IPS-NIHi7 (cell line): ENCODE measurements around the gene TPM1.
"Not testable (repeated sequence)": the region's sequence is repeated elsewhere in the genome, so short reads cannot be mapped to it uniquely, and the experiment has no call there.

Experiments
- DNase-seq: peaks from one replicate; pipeline ENCODE4 v3.0.0; 2012; ENCODE audit warnings: mixed read lengths; ENCODE audit errors: extremely low spot score

The TPM1 gene

DNA sequence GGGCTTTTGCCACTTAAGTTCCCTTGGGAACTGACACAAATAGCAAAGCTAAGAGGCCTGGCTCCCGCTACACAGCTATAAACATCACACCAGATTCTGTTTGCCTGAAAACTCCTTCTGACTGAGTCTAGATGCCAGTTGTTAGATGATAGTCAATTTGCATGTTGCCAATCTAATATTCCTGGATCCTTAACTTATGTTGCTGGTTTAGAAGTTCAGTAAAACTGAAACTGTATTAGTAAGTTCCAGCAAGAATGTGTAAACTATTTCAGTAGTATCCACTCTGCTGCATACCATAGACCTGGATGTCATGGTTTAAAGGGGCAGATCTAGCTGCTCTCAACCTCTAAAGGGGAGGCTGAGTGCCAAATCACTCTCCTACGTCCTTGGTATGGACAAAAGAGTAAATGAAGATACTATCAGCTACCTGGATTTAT is 52.0 kb downstream of the TPM1 start:
- no peak for DNase-seq

DNA sequence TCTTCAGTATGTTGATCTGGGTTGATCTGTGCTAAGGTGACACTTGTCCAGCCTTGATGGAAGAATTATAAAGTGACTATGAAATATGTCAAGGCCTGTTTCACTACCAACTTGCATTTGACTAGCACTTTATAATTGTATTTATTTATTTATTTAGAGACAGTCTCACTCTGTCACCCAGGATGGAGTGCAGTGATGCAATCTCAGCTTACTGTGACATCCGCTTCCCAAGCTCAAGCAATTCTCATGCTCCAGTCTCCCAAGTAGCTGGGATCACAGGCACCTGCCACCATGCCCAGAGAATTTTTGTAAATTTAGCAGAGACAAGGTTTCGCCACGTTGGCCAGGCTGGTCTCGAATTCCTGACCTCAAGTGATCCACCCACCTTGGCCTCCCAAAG is 53.6 kb downstream of the TPM1 start:
- DNase-seq = no peak

DNA sequence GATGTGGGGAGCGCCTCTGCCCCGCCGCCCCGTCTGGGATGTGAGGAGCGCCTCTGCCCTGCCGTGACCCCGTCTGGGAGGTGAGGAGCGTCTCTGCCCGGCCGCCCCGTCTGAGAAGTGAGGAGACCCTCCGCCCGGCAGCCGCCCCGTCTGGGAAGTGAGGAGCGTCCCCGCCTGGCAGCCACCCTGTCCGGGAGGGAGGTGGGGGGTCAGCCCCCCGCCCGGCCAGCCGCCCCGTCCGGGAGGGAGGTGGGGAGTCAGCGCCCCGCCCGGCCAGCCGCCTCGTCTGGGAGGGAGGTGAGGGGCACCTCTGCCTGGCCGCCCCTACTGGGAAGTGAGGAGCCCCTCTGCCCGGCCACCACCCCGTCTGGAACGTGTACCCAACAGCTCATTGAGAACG is 56.4 kb downstream of the TPM1 start:
- not testable (repeated sequence) for DNase-seq

- DNase-seq = not testable (repeated sequence)
Observed at GRCh38 chr15:63099581-63099980, 57.0 kb downstream of the TPM1 start.

DNA sequence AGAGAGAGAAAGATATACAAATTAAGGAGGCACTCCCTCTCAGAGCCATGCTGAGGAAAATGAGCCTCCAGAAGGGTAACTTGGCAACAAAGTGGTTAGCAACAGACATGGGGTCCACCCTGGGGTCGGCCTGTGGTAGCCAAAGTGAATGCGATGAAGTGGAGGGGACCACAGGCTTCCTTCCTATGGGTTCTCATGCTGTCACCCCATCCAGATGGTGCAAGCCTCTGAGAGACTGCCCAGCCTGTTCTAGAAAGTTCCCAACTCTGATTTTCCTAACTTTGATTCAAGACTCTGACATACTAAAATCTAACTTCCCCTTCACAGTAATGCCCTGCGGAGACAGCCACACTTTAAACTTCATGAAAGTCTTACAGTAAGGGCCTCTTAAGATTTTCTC is 60.9 kb downstream of the TPM1 start:
- DNase-seq = no peak

DNA sequence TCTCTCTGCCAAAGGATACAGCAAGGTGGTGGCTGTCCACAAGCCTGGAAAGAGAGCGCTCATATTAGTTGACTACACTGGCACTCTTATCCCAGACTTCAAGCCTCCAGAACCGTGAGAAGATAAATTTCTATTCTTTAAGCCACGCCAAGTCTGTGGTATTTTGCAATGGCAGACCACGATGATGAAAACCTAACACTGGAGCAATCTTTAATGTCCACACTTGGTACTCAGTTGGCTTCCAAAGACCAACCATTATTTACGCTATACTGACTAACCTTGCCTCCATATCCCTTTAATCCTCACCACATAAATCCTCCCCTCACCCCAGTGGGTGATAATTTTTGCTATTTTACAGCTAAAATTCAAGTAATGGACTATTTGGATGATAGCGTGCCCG is 62.2 kb downstream of the TPM1 start:
- DNase-seq = no peak

GRCh38 chr15:63105354-63105753 is 62.8 kb downstream of the TPM1 start:
- not testable (repeated sequence) for DNase-seq

- no peak for DNase-seq
Observed at GRCh38 chr15:63107895-63108546, 65.5 kb downstream of the TPM1 start.

DNA sequence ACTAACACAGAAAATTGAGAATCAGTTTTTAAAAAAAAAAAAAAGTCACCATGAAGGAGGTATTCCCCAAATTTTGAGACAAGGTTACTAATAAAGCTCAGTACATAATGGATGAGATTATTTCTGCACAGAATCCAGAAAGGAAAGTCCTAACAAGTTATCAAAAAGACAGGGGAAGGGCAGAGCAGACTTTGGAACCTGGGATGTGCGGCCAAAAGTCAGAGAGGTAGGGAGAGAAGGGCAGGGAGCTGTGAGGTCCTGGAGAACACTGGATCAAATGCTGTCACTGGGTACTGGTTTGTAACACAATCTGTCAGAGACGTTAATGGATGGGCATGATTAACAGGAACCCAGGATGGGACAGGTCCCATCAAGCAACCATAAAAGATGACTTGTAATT is 67.0 kb downstream of the TPM1 start:
- DNase-seq = no peak

- DNase-seq = no peak
Observed at GRCh38 chr15:63109920-63110319, 67.4 kb downstream of the TPM1 start.

- DNase-seq = no peak
Observed at GRCh38 chr15:63110428-63111026, 68.0 kb downstream of the TPM1 start.

GRCh38 chr15:63111481-63111880 is 68.9 kb downstream of the TPM1 start:
- no peak for DNase-seq

- DNase-seq = no peak
Observed at GRCh38 chr15:63112871-63113270, 70.3 kb downstream of the TPM1 start.

GRCh38 chr15:63114465-63114864 is 71.9 kb downstream of the TPM1 start:
- DNase-seq = no peak
